ENCODE data around the gene MAT1A. TPM values are rescaled to one million over a fixed set of nuclear protein-coding genes. Genes with fewer than 3 reads are reported as not detected.
"Not testable (repeated sequence)": the region's sequence is repeated elsewhere in the genome, so short reads cannot be mapped to it uniquely, and the experiment has no call there.

MAT1A gene
- total and polyA plus RNA-seq, 4 donors = 179 to 759 (median 494) TPM

- 92% methylated on average over 6 of the region's 6 CpGs for WGBS
- Histone ChIP-seq H3K27ac (ENCODE audit: low read depth in 1 of 2, low read length in 2 of 2) (no peak overlapping the region), H3K36me3 (ENCODE audit: control insufficient read depth in 4 of 4, insufficient read depth in 3 of 4, low read depth in 1 of 4, low read length in 3 of 4) (no peaks in the 10 kb centered on the region), H3K4me1 (ENCODE audit: control insufficient read depth in 4 of 4, insufficient read depth in 4 of 4, low read length in 3 of 4) (no peaks in the 10 kb centered on the region), H3K9me3 (ENCODE audit: control insufficient read depth in 4 of 4, low read length in 3 of 4) (no peaks in the 10 kb centered on the region), H3K9ac (ENCODE audit: low read depth in 1 of 2, low read length in 2 of 2) (no peak overlapping the region), H3K4me3 (ENCODE audit: low read depth in 1 of 3, low read length in 3 of 3) (no peak overlapping the region), H3K27me3 (ENCODE audit: control insufficient read depth in 4 of 4, insufficient read depth in 4 of 4, low read length in 3 of 4) (no peaks in the 10 kb centered on the region)
- DNase-seq (ENCODE audit: low spot score) = no peak
- no peak for TF ChIP-seq HNF4A (conservative IDR thresholded peaks at IDR 0.05)
- TF ChIP-seq TAF1 (conservative IDR thresholded peaks at IDR 0.05) = no peak
- no peak for TF ChIP-seq JUND (IDR thresholded peaks at IDR 0.05)
- no peak for TF ChIP-seq CTCF (IDR thresholded peaks at IDR 0.05; ENCODE audit: low read depth, low read length, missing input control)
- no peak for TF ChIP-seq FOXA2 (IDR thresholded peaks at IDR 0.05)
- TF ChIP-seq REST (IDR thresholded peaks at IDR 0.05) = no peak
- TF ChIP-seq GABPA (IDR thresholded peaks at IDR 0.05 in 1 of 2, conservative IDR thresholded peaks at IDR 0.05 in 1 of 2) = no peak
- TF ChIP-seq MAX (IDR thresholded peaks at IDR 0.05) = no peak
- TF ChIP-seq RAD21 (IDR thresholded peaks at IDR 0.05) = no peak
- TF ChIP-seq SP1 (IDR thresholded peaks at IDR 0.05) = no peak
- no peak for TF ChIP-seq NR2F2 (IDR thresholded peaks at IDR 0.05)
- no peak for TF ChIP-seq ZBTB33 (IDR thresholded peaks at IDR 0.05)
Observed at GRCh38 chr10:80259405-80259871, 30.0 kb downstream of the MAT1A start.

GRCh38 chr10:80256798-80257197, 32.7 kb downstream of the MAT1A start:
- H3K4me1 ChIP-seq (ENCODE audit: control insufficient read depth in 4 of 4, insufficient read depth in 4 of 4, low read length in 3 of 4); H3K27ac ChIP-seq (ENCODE audit: low read depth in 1 of 2, low read length in 2 of 2); H3K9ac ChIP-seq (ENCODE audit: low read depth in 1 of 2, low read length in 2 of 2); H3K27me3 ChIP-seq (ENCODE audit: control insufficient read depth in 4 of 4, insufficient read depth in 4 of 4, low read length in 3 of 4); H3K36me3 ChIP-seq (ENCODE audit: control insufficient read depth in 4 of 4, insufficient read depth in 3 of 4, low read depth in 1 of 4, low read length in 3 of 4); H3K9me3 ChIP-seq (ENCODE audit: control insufficient read depth in 4 of 4, low read length in 3 of 4); H3K4me3 ChIP-seq (ENCODE audit: low read depth in 1 of 3, low read length in 3 of 3); DNase-seq (ENCODE audit: low spot score): not testable (repeated sequence)
- TF ChIP-seq RAD21 (IDR thresholded peaks at IDR 0.05) = peak; percentile 80 to 81
- TF ChIP-seq CTCF (IDR thresholded peaks at IDR 0.05; ENCODE audit: low read depth, low read length, missing input control) = peak; percentile 64
- 28% methylated on average over 4 of the region's 4 CpGs for WGBS

- not testable (repeated sequence) for H3K27me3 ChIP-seq (ENCODE audit: control insufficient read depth in 4 of 4, insufficient read depth in 4 of 4, low read length in 3 of 4); H3K4me1 ChIP-seq (ENCODE audit: control insufficient read depth in 4 of 4, insufficient read depth in 4 of 4, low read length in 3 of 4); H3K4me3 ChIP-seq (ENCODE audit: low read depth in 1 of 3, low read length in 3 of 3); H3K36me3 ChIP-seq (ENCODE audit: control insufficient read depth in 4 of 4, insufficient read depth in 3 of 4, low read depth in 1 of 4, low read length in 3 of 4); H3K27ac ChIP-seq (ENCODE audit: low read depth in 1 of 2, low read length in 2 of 2); H3K9me3 ChIP-seq (ENCODE audit: control insufficient read depth in 4 of 4, low read length in 3 of 4); H3K9ac ChIP-seq (ENCODE audit: low read depth in 1 of 2, low read length in 2 of 2); DNase-seq (ENCODE audit: low spot score)
- WGBS = no CpG with 5 or more reads among the region's 2 CpGs
Observed at GRCh38 chr10:80254726-80255125, 34.7 kb downstream of the MAT1A start.

GRCh38 chr10:80253963-80254271, 35.5 kb downstream of the MAT1A start:
- not testable (repeated sequence) for H3K36me3 ChIP-seq (ENCODE audit: control insufficient read depth in 4 of 4, insufficient read depth in 3 of 4, low read depth in 1 of 4, low read length in 3 of 4); H3K4me1 ChIP-seq (ENCODE audit: control insufficient read depth in 4 of 4, insufficient read depth in 4 of 4, low read length in 3 of 4); H3K27ac ChIP-seq (ENCODE audit: low read depth in 1 of 2, low read length in 2 of 2); H3K27me3 ChIP-seq (ENCODE audit: control insufficient read depth in 4 of 4, insufficient read depth in 4 of 4, low read length in 3 of 4); H3K4me3 ChIP-seq (ENCODE audit: low read depth in 1 of 3, low read length in 3 of 3); H3K9me3 ChIP-seq (ENCODE audit: control insufficient read depth in 4 of 4, low read length in 3 of 4); H3K9ac ChIP-seq (ENCODE audit: low read depth in 1 of 2, low read length in 2 of 2); DNase-seq (ENCODE audit: low spot score)
- 53% methylated on average over 1 of the region's 1 CpG for WGBS
